Osteocyte (in vitro differentiated cells): ENCODE data around the gene HTR3B. TPM values are rescaled to one million over a fixed set of nuclear protein-coding genes. Genes with fewer than 3 reads are reported as not detected.

Source experiments
- DNase-seq: peaks from one replicate; pipeline ENCODE4 v3.0.0; 2021; ENCODE audit warnings: mixed read lengths; ENCODE audit not compliant: unreplicated experiment; ENCODE audit errors: extremely low spot score
- H3K27ac Mint-ChIP-seq: one replicate; pipeline ENCODE4 v1.8.0; 2021; ENCODE audit warnings: mild to moderate bottlenecking, mixed read lengths; ENCODE audit not compliant: unreplicated experiment
- H3K27me3 Mint-ChIP-seq: one replicate; pipeline ENCODE4 v1.8.0; 2021; ENCODE audit warnings: mixed read lengths; ENCODE audit not compliant: unreplicated experiment
- H3K36me3 Mint-ChIP-seq: one replicate; pipeline ENCODE4 v1.8.0; 2021; ENCODE audit warnings: mixed read lengths; ENCODE audit not compliant: unreplicated experiment
- H3K4me1 Mint-ChIP-seq: one replicate; pipeline ENCODE4 v1.8.0; 2021; ENCODE audit warnings: mixed read lengths; ENCODE audit not compliant: unreplicated experiment
- H3K4me3 Mint-ChIP-seq: one replicate; pipeline ENCODE4 v1.8.0; 2021; ENCODE audit warnings: mild to moderate bottlenecking, moderate library complexity, mixed read lengths; ENCODE audit not compliant: unreplicated experiment
- H3K9me3 Mint-ChIP-seq: one replicate; pipeline ENCODE4 v1.8.0; 2021; ENCODE audit warnings: mixed read lengths; ENCODE audit not compliant: unreplicated experiment
- total RNA-seq: library from RNA; stranded (reverse); gene quantifications from 2 replicates; pipeline ENCODE4 v1.2.1, GENCODE V29; 2021
- TF ChIP-seq, protein P1 (sequence below): fragments of 200-600 bp; sonication (generic); IDR thresholded peaks from 2 replicates; pipeline ENCODE4 v1.5.0; 2021; ENCODE audit warnings: antibody characterized with exemption, mild to moderate bottlenecking, moderate library complexity

HTR3B gene
- total RNA-seq, 1 donor from 2014 or later: not detected

DNA sequence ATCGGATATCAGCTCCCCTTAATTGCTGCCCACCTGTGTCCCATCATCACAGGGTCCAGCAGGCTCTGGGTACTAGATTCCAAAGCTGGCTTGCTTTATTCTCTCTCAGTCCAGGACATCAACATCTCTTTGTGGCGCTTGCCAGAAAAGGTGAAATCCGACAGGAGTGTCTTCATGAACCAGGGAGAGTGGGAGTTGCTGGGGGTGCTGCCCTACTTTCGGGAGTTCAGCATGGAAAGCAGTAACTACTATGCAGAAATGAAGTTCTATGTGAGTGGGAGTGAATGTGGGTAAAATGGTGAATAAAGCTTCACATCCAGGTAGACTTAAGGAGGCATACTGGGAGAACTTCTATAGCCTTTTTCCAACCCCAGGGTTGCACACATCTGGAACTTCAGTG, 81.3 kb downstream of the HTR3B start:
- Mint-ChIP-seq H3K27ac (no peak overlapping the region), H3K27me3 (peaks cover 14% of the 10 kb centered on the region), H3K4me3 (no peak overlapping the region), H3K9me3 (no peaks in the 10 kb centered on the region), H3K36me3 (no peaks in the 10 kb centered on the region), H3K4me1 (no peaks in the 10 kb centered on the region)
- TF ChIP-seq, protein P1, sequence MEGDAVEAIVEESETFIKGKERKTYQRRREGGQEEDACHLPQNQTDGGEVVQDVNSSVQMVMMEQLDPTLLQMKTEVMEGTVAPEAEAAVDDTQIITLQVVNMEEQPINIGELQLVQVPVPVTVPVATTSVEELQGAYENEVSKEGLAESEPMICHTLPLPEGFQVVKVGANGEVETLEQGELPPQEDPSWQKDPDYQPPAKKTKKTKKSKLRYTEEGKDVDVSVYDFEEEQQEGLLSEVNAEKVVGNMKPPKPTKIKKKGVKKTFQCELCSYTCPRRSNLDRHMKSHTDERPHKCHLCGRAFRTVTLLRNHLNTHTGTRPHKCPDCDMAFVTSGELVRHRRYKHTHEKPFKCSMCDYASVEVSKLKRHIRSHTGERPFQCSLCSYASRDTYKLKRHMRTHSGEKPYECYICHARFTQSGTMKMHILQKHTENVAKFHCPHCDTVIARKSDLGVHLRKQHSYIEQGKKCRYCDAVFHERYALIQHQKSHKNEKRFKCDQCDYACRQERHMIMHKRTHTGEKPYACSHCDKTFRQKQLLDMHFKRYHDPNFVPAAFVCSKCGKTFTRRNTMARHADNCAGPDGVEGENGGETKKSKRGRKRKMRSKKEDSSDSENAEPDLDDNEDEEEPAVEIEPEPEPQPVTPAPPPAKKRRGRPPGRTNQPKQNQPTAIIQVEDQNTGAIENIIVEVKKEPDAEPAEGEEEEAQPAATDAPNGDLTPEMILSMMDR: no peak
- no peak for DNase-seq

DNA sequence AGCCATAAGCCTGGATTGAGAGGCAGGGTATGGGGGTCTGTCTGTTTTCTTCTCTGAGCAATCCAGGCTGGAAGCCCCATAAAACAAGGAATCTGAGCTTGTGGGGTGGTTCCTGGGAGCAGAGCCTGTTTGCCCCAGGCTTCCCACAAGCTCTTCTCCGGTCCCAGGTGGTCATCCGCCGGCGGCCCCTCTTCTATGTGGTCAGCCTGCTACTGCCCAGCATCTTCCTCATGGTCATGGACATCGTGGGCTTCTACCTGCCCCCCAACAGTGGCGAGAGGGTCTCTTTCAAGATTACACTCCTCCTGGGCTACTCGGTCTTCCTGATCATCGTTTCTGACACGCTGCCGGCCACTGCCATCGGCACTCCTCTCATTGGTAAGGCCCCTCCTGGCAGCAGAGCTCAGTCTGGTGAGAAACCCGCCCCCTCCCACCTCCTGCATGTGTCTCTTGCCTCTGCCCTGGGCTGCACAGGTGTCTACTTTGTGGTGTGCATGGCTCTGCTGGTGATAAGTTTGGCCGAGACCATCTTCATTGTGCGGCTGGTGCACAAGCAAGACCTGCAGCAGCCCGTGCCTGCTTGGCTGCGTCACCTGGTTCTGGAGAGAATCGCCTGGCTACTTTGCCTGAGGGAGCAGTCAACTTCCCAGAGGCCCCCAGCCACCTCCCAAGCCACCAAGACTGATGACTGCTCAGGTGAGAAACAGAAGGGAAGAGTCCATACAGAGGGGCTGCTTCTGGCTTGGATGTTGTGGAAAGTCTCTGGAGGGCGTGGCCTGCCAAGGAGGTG, 82.0 kb downstream of the HTR3B start:
- H3K9me3 Mint-ChIP-seq: no peaks in the 10 kb centered on the region
- TF ChIP-seq, protein P1: no peak
- no peak overlapping the region for H3K4me3 Mint-ChIP-seq
- DNase-seq: no peak
- H3K36me3 Mint-ChIP-seq: no peaks in the 10 kb centered on the region
- no peaks in the 10 kb centered on the region for H3K4me1 Mint-ChIP-seq
- H3K27ac Mint-ChIP-seq: no peak overlapping the region
- H3K27me3 Mint-ChIP-seq: peaks cover 13% of the 10 kb centered on the region

DNA sequence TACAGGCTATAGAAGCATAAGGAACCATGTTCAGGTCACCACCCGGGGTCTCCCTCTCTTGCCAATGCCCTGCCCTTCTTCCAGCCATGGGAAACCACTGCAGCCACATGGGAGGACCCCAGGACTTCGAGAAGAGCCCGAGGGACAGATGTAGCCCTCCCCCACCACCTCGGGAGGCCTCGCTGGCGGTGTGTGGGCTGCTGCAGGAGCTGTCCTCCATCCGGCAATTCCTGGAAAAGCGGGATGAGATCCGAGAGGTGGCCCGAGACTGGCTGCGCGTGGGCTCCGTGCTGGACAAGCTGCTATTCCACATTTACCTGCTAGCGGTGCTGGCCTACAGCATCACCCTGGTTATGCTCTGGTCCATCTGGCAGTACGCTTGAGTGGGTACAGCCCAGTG, 84.8 kb downstream of the HTR3B start:
- Mint-ChIP-seq H3K27ac (no peak overlapping the region), H3K4me3 (no peak overlapping the region), H3K9me3 (no peaks in the 10 kb centered on the region), H3K36me3 (no peaks in the 10 kb centered on the region), H3K27me3 (peaks cover 22% of the 10 kb centered on the region), H3K4me1 (no peaks in the 10 kb centered on the region)
- no peak for DNase-seq
- TF ChIP-seq, protein P1: no peak

DNA sequence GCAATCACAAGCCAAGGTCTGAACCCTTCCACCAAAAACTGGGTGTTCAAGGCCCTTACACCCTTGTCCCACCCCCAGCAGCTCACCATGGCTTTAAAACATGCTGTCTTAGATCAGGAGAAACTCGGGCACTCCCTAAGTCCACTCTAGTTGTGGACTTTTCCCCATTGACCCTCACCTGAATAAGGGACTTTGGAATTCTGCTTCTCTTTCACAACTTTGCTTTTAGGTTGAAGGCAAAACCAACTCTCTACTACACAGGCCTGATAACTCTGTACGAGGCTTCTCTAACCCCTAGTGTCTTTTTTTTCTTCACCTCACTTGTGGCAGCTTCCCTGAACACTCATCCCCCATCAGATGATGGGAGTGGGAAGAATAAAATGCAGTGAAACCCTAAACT, 85.3 kb downstream of the HTR3B start:
- H3K27ac Mint-ChIP-seq: no peak overlapping the region
- H3K4me3 Mint-ChIP-seq: no peak overlapping the region
- TF ChIP-seq, protein P1: no peak
- no peaks in the 10 kb centered on the region for H3K4me1 Mint-ChIP-seq
- no peaks in the 10 kb centered on the region for H3K36me3 Mint-ChIP-seq
- H3K27me3 Mint-ChIP-seq: peaks cover 19% of the 10 kb centered on the region
- H3K9me3 Mint-ChIP-seq: no peaks in the 10 kb centered on the region
- no peak for DNase-seq

DNA sequence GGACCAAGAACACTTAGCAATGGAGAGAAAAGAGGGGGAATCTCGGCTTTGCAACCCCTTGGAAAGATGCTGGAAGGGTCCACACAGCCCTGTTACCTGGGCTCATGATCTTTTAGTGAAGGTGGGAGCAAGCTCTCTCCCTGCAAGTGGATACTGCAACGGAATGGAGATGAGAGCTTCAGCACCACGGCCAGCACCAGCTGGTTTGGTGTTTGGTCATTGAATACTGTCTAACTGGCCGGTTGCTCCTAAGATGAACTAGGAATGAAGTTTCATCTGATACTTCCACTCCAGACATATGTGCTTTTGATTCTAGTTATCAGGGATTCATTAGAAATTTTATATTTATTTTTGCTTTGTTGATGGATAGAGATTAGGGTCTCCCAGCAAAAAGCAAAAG, 86.6 kb downstream of the HTR3B start:
- H3K9me3 Mint-ChIP-seq: no peaks in the 10 kb centered on the region
- no peaks in the 10 kb centered on the region for H3K4me1 Mint-ChIP-seq
- DNase-seq: no peak
- H3K4me3 Mint-ChIP-seq: no peak overlapping the region
- no peak overlapping the region for H3K27ac Mint-ChIP-seq
- no peaks in the 10 kb centered on the region for H3K36me3 Mint-ChIP-seq
- TF ChIP-seq, protein P1: no peak
- peaks cover 23% of the 10 kb centered on the region for H3K27me3 Mint-ChIP-seq
